IPS-18a (cell line): Measurements from ENCODE around the gene MAN2B2.
A peak's percentile ranks its signal among the peaks of the same experiment; 100 is the strongest.
"Not testable (repeated sequence)": the region's sequence is repeated elsewhere in the genome, so short reads cannot be mapped to it uniquely, and the experiment has no call there.

Experiments
- H3K27ac ChIP-seq: one replicate; pipeline ENCODE4 v1.5.1; 2013; ENCODE audit warnings: low read length
- H3K27me3 ChIP-seq: one replicate; pipeline ENCODE4 v1.6.1; 2013; ENCODE audit warnings: mild to moderate bottlenecking, low read length; ENCODE audit not compliant: control insufficient read depth, insufficient read depth
- H3K36me3 ChIP-seq: one replicate; pipeline ENCODE4 v1.6.1; 2013; ENCODE audit warnings: low read depth, low read length; ENCODE audit not compliant: control insufficient read depth
- H3K4me1 ChIP-seq: one replicate; pipeline ENCODE4 v1.6.1; 2013; ENCODE audit warnings: low read depth, low read length; ENCODE audit not compliant: control insufficient read depth
- H3K4me3 ChIP-seq: one replicate; pipeline ENCODE4 v1.5.1; 2013; ENCODE audit warnings: low read length
- H3K9ac ChIP-seq: one replicate; pipeline ENCODE4 v1.6.1; 2013; ENCODE audit warnings: mild to moderate bottlenecking, low read length, moderate library complexity
- H3K9me3 ChIP-seq: one replicate; pipeline ENCODE4 v1.6.1; 2013; ENCODE audit warnings: low read depth, low read length; ENCODE audit not compliant: control insufficient read depth

MAN2B2 gene

DNA sequence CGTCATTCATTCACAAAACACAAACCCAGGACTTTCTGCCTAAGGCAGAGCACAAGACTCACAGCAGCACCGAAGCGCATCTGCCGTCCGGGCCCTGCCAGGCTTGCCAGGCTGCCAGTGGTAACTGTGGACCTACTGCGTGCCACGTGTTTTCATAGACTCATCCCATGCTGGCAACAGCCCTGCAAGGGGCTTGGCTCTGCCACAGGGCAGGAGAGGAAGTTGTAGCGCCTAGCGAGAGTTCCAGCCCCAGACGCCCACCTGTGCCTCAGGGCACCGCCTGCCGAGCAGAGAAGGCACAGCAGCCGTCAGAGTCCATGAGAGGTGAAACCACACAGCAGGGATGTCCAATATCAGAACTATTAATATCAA, 46.6 kb downstream of the MAN2B2 start:
- no peaks in the 10 kb centered on the region for H3K36me3 ChIP-seq
- no peak overlapping the region for H3K27ac ChIP-seq
- no peak overlapping the region for H3K4me3 ChIP-seq
- H3K27me3 ChIP-seq: no peaks in the 10 kb centered on the region
- H3K9ac ChIP-seq: no peak overlapping the region
- H3K4me1 ChIP-seq: no peaks in the 10 kb centered on the region
- no peaks in the 10 kb centered on the region for H3K9me3 ChIP-seq

DNA sequence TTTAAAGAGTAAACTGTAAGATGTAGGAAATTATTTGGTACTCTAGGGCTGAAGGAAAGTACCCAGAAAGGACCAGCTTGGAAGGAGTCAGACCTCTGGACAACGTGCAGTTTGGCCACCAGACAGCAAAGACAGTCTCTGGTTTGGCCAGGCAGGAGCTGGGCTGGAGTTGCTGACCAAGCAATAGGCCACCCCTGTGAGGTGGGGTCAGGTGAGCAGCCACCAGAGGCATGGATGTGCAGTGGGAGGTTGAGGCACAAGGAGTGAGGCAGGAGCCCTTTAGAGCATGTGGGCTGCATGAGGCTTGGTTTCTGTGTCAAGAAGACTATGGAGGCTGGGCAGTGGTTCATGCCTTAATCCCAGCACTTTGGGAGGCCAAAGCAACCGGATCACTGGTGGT, 47.8 kb downstream of the MAN2B2 start:
- H3K36me3 ChIP-seq: no peaks in the 10 kb centered on the region
- H3K9ac ChIP-seq: no peak overlapping the region
- no peaks in the 10 kb centered on the region for H3K4me1 ChIP-seq
- no peak overlapping the region for H3K4me3 ChIP-seq
- no peak overlapping the region for H3K27ac ChIP-seq
- no peaks in the 10 kb centered on the region for H3K9me3 ChIP-seq
- no peaks in the 10 kb centered on the region for H3K27me3 ChIP-seq

DNA sequence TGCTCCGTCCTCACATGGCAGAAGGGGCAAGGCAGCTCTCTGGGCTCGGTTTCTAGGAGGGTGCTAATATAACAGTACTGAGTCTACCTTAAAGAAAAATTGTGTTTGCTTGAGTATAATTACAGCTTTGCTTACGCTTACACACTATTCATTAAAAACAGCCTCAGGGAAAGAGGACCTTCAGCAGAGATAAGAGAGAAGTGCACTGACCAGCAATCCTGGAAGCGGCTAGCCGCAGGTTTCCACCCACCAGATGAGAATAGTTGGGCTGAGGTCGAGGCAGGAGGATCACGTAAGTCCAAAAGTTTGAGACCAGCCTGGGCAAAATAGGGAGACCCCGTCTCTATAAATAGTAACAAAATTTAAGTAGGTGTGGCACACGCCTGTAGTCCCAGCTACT, 50.3 kb downstream of the MAN2B2 start:
- no peak overlapping the region for H3K4me3 ChIP-seq
- no peaks in the 10 kb centered on the region for H3K9me3 ChIP-seq
- no peaks in the 10 kb centered on the region for H3K27me3 ChIP-seq
- H3K27ac ChIP-seq: no peak overlapping the region
- no peaks in the 10 kb centered on the region for H3K36me3 ChIP-seq
- H3K9ac ChIP-seq: no peak overlapping the region
- H3K4me1 ChIP-seq: no peaks in the 10 kb centered on the region

- Histone ChIP-seq H3K36me3 (no peaks in the 10 kb centered on the region), H3K27ac (no peak overlapping the region), H3K9ac (no peak overlapping the region), H3K4me3 (no peak overlapping the region), H3K4me1 (no peaks in the 10 kb centered on the region), H3K9me3 (no peaks in the 10 kb centered on the region), H3K27me3 (no peaks in the 10 kb centered on the region)
Observed at GRCh38 chr4:6626066-6626465, 51.1 kb downstream of the MAN2B2 start.

DNA sequence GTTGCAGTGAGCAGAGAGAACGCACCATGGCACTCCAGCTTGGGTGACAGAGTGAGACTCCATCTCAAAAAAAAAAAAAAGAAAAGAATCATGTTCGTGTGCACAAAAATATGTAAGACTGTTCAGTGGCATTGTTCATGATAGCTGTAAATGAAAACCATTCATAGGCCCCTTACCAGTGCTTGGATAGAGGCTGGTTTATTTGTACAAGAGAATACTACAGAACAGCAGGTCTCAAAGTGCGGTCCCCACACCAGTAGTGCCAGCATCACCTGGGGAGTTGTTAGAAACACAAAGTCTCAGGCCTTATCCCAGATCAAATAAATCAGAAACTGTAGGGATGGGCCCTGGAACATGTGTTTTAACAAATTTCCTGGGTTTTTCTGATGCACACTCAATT, 52.8 kb downstream of the MAN2B2 start:
- Histone ChIP-seq H3K4me1 (no peaks in the 10 kb centered on the region), H3K36me3 (no peaks in the 10 kb centered on the region), H3K27ac (no peak overlapping the region), H3K9ac (no peak overlapping the region), H3K9me3 (no peaks in the 10 kb centered on the region), H3K27me3 (no peaks in the 10 kb centered on the region), H3K4me3 (no peak overlapping the region)

DNA sequence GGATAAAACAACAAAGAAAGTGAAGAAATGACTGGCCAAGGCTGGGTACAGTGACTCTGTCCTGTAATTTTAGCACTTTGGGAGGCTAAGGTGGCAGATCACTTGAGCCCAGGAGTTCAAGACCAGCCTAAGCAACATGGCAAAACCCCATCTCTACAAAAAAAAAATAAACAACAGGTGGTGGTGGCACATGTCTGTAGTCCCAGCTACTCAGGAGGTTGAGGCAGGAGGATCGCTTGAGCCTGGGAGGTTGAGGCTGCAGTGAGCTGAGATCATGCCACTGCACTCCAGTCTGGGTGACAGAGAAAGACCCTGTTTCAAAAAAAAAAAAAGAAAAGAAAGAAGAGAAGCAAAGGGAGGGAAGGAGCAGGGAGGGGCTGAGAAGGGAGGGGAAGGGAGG, 53.5 kb downstream of the MAN2B2 start:
- H3K9me3 ChIP-seq, H3K4me3 ChIP-seq, H3K9ac ChIP-seq, H3K27me3 ChIP-seq, H3K27ac ChIP-seq, H3K4me1 ChIP-seq, H3K36me3 ChIP-seq: not testable (repeated sequence)

DNA sequence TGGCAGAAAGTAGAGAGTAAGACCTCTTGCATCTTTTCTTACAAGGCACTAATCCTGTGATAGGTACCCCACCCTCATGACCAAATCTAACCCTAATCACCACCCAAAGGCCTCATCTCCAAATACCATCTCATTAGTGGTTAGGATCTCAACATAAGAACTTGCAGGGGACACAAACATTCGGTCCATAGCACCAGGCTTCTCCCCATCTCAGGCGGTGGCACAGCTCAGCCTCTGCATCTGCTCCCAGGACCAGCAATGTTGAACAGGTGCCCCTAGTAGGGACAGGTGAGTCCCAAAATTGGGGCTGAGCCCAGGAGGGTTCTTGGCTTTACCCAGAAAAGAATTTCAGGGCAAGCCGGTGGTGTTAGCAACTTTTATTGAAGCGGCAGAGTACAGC, 57.1 kb downstream of the MAN2B2 start:
- no peak overlapping the region for H3K9ac ChIP-seq
- H3K4me1 ChIP-seq: no peaks in the 10 kb centered on the region
- H3K9me3 ChIP-seq: no peaks in the 10 kb centered on the region
- H3K27me3 ChIP-seq: no peaks in the 10 kb centered on the region
- no peaks in the 10 kb centered on the region for H3K36me3 ChIP-seq
- no peak overlapping the region for H3K27ac ChIP-seq
- no peak overlapping the region for H3K4me3 ChIP-seq

- Histone ChIP-seq H3K4me1 (no peaks in the 10 kb centered on the region), H3K27ac (no peak overlapping the region), H3K27me3 (no peaks in the 10 kb centered on the region), H3K4me3 (no peak overlapping the region), H3K9me3 (no peaks in the 10 kb centered on the region), H3K36me3 (no peaks in the 10 kb centered on the region), H3K9ac (no peak overlapping the region)
Observed at GRCh38 chr4:6633091-6633906, 58.3 kb downstream of the MAN2B2 start.

DNA sequence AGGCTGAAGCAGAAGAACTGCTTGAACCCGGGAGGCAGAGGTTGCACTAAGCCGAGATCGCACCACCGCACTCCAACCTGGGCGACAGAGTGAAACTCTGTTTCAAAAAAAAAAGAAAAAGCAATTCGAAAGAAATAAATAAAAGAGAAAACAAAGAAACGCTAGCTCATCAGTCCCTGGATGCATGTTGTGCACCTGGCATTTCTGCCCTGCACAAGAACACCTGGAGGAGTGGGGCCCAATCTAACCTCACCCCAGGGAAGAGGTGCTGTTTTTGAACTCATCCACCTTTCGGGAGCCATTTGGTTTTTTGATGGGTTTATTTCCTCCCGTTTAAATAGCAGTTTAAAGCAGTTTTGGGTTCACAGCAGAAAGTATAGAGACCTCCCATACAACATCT, 59.8 kb downstream of the MAN2B2 start:
- Histone ChIP-seq H3K27ac (no peak overlapping the region), H3K27me3 (no peaks in the 10 kb centered on the region), H3K4me1 (no peaks in the 10 kb centered on the region), H3K36me3 (no peaks in the 10 kb centered on the region), H3K9ac (no peak overlapping the region), H3K4me3 (no peak overlapping the region), H3K9me3 (no peaks in the 10 kb centered on the region)

GRCh38 chr4:6639137-6639680, 64.2 kb downstream of the MAN2B2 start:
- Histone ChIP-seq H3K4me3 (no peak overlapping the region), H3K27me3 (no peaks in the 10 kb centered on the region), H3K9me3 (no peaks in the 10 kb centered on the region), H3K9ac (no peak overlapping the region), H3K27ac (no peak overlapping the region), H3K36me3 (peaks cover 16% of the 10 kb centered on the region), H3K4me1 (peaks cover 8% of the 10 kb centered on the region)

DNA sequence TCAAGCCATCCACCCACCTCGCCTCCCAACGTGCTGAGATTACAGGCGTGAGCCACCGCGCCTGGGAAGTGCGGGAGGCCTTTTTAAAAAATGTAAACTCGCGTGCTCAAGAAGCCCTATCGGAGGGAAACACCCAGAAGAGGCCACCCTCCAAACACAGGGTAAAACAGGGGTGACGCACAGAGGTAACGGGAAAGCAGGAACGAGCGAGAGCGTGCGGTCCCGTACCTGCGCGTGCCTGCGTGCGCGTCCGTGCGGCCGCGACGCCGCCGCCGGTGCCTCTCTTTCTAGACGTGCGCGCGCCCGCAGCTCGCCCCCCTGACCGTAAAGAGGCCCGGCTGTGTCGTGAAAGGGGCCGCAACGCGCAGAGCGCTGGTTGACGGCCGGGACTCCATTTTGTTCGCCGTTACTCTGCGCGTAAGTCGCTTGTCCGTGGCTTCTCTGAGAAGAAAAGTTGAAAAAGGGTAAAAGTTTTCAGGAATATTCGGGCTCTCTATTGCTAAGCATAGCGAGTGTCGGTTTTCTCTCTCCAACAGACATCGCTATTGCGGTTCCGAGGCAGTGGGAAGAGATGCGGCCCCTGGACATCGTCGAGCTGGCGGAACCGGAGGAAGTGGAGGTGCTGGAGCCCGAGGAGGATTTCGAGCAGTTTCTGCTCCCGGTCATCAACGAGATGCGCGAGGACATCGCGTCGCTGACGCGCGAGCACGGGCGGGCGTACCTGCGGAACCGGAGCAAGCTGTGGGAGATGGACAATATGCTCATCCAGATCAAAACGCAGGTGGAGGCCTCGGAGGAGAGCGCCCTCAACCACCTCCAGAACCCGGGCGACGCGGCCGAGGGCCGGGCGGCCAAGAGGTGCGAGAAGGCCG, 65.5 kb downstream of the MAN2B2 start, which contains the start of gene MRFAP1:
Gene MRFAP1, plus strand, starts transcription at position 394 of the 872 bp plus-strand sequence. Its CDS starts 178 bp downstream, at position 572.
- no peaks in the 10 kb centered on the region for H3K27me3 ChIP-seq
- H3K9ac ChIP-seq: peak within 1 kb of the TSS; percentile 97
- no peaks in the 10 kb centered on the region for H3K9me3 ChIP-seq
- peak within 1 kb of the TSS; percentile 96 for H3K27ac ChIP-seq
- H3K36me3 ChIP-seq: peaks cover 16% of the 10 kb centered on the region
- peaks cover 8% of the 10 kb centered on the region for H3K4me1 ChIP-seq
- peak within 1 kb of the TSS; percentile 100 for H3K4me3 ChIP-seq
